Cardiac muscle cell (in vitro differentiated cells and primary cell): ENCODE results near the gene ASB7. TPM values are rescaled to one million over a fixed set of nuclear protein-coding genes. Genes with fewer than 3 reads are reported as not detected.

Experiments used
- DNase-seq, 2 donors: peaks; one replicate each; pipeline versions ENCODE4 v3.0.0 to v3.0.0-alpha.2; 2010 to 2017; ENCODE audit warnings: low read depth in 1 of 2, low spot score in 1 of 2
- H3K27ac ChIP-seq: fragments of 200-600 bp; sonication (generic); 2 replicates; pipeline ENCODE4 v1.5.1; 2016
- H3K27me3 ChIP-seq: fragments of 200-600 bp; sonication (generic); 2 replicates; pipeline ENCODE4 v1.6.0; 2016; ENCODE audit warnings: control low read depth
- H3K36me3 ChIP-seq: fragments of 200-600 bp; sonication (generic); 2 replicates; pipeline ENCODE4 v1.5.1; 2016; ENCODE audit warnings: control low read depth
- H3K4me1 ChIP-seq: fragments of 200-600 bp; sonication (generic); 2 replicates; pipeline ENCODE4 v1.8.1; 2017; ENCODE audit warnings: low read depth, mild to moderate bottlenecking, mixed run types
- H3K4me3 ChIP-seq: fragments of 200-600 bp; sonication (generic); 2 replicates; pipeline ENCODE4 v1.5.1; 2016; ENCODE audit warnings: mild to moderate bottlenecking
- H3K9me3 ChIP-seq: fragments of 200-600 bp; sonication (generic); 2 replicates; pipeline ENCODE4 v1.5.1; 2017; ENCODE audit warnings: low read depth, mild to moderate bottlenecking, control low read depth
- polyA plus RNA-seq: library from polyadenylated mRNA; unstranded; fragments of >200 nt; fragmentation: Nextera tagmentation; extraction: Ambion mirVana; gene quantifications from 2 replicates; pipeline ENCODE4 v1.2.1, GENCODE V29; 2016
- total RNA-seq: library from RNA; depleted of rRNA; stranded (reverse); fragments of >200 nt; gene quantifications from 2 replicates; pipeline ENCODE4 v1.2.3, GENCODE V29; 2016
- TF ChIP-seq, protein P1 (sequence below): IDR thresholded peaks from 2 replicates; pipeline ENCODE4 v1.5.1; 2012; ENCODE audit warnings: low read depth, mild to moderate bottlenecking, low read length

Gene ASB7
- total and polyA plus RNA-seq, 2 experiments from 2014 or later: 6.8 to 19.2 TPM

DNA sequence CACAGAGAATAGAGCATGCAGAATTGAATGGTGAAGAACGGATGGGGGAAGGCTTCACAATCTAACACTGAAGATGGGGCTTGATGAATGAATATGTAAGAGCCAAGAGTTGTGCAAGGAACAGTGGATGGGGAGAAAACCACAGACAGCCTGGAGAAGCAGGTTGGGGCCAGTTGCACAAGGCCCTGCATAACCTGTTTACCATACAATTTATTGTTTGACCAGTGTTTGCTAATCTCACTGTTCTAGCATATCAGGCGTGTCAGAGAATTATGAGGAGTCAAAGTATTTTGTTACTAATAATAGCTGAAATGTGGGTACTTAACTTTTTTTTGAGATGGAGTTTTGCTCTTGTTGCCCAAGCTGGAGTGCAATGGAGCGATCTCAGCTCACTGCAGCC lies 36.8 kb upstream of the ASB7 start:
- Histone ChIP-seq H3K27ac (no peak overlapping the region), H3K9me3 (no peaks in the 10 kb centered on the region), H3K4me3 (no peak overlapping the region), H3K36me3 (peaks cover 3% of the 10 kb centered on the region), H3K4me1 (no peaks in the 10 kb centered on the region), H3K27me3 (no peaks in the 10 kb centered on the region)
- peak in 1 of 2 donors; percentile 4 for DNase-seq
- TF ChIP-seq, protein P1, sequence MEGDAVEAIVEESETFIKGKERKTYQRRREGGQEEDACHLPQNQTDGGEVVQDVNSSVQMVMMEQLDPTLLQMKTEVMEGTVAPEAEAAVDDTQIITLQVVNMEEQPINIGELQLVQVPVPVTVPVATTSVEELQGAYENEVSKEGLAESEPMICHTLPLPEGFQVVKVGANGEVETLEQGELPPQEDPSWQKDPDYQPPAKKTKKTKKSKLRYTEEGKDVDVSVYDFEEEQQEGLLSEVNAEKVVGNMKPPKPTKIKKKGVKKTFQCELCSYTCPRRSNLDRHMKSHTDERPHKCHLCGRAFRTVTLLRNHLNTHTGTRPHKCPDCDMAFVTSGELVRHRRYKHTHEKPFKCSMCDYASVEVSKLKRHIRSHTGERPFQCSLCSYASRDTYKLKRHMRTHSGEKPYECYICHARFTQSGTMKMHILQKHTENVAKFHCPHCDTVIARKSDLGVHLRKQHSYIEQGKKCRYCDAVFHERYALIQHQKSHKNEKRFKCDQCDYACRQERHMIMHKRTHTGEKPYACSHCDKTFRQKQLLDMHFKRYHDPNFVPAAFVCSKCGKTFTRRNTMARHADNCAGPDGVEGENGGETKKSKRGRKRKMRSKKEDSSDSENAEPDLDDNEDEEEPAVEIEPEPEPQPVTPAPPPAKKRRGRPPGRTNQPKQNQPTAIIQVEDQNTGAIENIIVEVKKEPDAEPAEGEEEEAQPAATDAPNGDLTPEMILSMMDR: no peak

GRCh38 chr15:100566850-100567628 lies 35.4 kb upstream of the ASB7 start:
- H3K27ac ChIP-seq: no peak overlapping the region
- no peaks in the 10 kb centered on the region for H3K9me3 ChIP-seq
- no peaks in the 10 kb centered on the region for H3K27me3 ChIP-seq
- no peak overlapping the region for H3K4me3 ChIP-seq
- TF ChIP-seq, protein P1: no peak
- peaks cover 10% of the 10 kb centered on the region for H3K36me3 ChIP-seq
- no peak for DNase-seq
- H3K4me1 ChIP-seq: no peaks in the 10 kb centered on the region

- H3K36me3 ChIP-seq: peaks cover 17% of the 10 kb centered on the region
- no peaks in the 10 kb centered on the region for H3K4me1 ChIP-seq
- TF ChIP-seq, protein P1: no peak
- H3K4me3 ChIP-seq: no peak overlapping the region
- no peaks in the 10 kb centered on the region for H3K9me3 ChIP-seq
- no peaks in the 10 kb centered on the region for H3K27me3 ChIP-seq
- no peak overlapping the region for H3K27ac ChIP-seq
- no peak for DNase-seq
These were observed 33.0 kb upstream of the ASB7 start for GRCh38 chr15:100569391-100569790.

GRCh38 chr15:100570275-100570674 lies 32.1 kb upstream of the ASB7 start:
- Histone ChIP-seq H3K9me3 (no peaks in the 10 kb centered on the region), H3K36me3 (peaks cover 17% of the 10 kb centered on the region), H3K27me3 (no peaks in the 10 kb centered on the region), H3K4me3 (no peak overlapping the region), H3K4me1 (no peaks in the 10 kb centered on the region), H3K27ac (no peak overlapping the region)
- TF ChIP-seq, protein P1: no peak
- DNase-seq: peak in 1 of 2 donors; percentile 10

GRCh38 chr15:100570735-100571313 lies 31.6 kb upstream of the ASB7 start:
- no peaks in the 10 kb centered on the region for H3K27me3 ChIP-seq
- H3K9me3 ChIP-seq: no peaks in the 10 kb centered on the region
- no peak for DNase-seq
- TF ChIP-seq, protein P1: no peak
- H3K4me3 ChIP-seq: no peak overlapping the region
- peaks cover 17% of the 10 kb centered on the region for H3K36me3 ChIP-seq
- no peak overlapping the region for H3K27ac ChIP-seq
- no peaks in the 10 kb centered on the region for H3K4me1 ChIP-seq
